Measurements from ENCODE around the gene BBS5. TPM values are rescaled to one million over a fixed set of nuclear protein-coding genes. Genes with fewer than 3 reads are reported as not detected.

BBS5 gene
- total and polyA plus RNA-seq, 8 donors: 2.7 to 9.2 (median 4.3) TPM

- FAIRE-seq (no peak), ATAC-seq (no peak), DNase-seq (no peak)
- no peak overlapping the region for H3K4me3 ChIP-seq
- H3K4me1 ChIP-seq: peaks cover 0 to 3% (median 0%) of the 10 kb centered on the region in 3 donors
- no peaks in the 10 kb centered on the region for H3K9me3 ChIP-seq
- peaks cover 0 to 5% (median 0%) of the 10 kb centered on the region in 3 donors for H3K36me3 ChIP-seq
- no peak overlapping the region for H3K27ac ChIP-seq
- intact Hi-C loops (cut with DNase I): no loop called here
- no peak for TF ChIP-seq CTCF (IDR thresholded peaks at IDR 0.05)
- no peaks in the 10 kb centered on the region for H3K27me3 ChIP-seq
- WGBS, 2 donors: 94 to 99% methylated on average over 5 of the region's 5 CpGs
These were observed 16.1 kb downstream of the BBS5 start for GRCh38 chr2:169495310-169495928.

GRCh38 chr2:169504651-169505050 is 25.4 kb downstream of the BBS5 start:
- TF ChIP-seq CTCF (IDR thresholded peaks at IDR 0.05): no peak
- Histone ChIP-seq H3K9me3 (no peaks in the 10 kb centered on the region), H3K27me3 (no peaks in the 10 kb centered on the region), H3K4me1 (peaks cover 0 to 11% (median 9%) of the 10 kb centered on the region in 3 donors), H3K27ac (no peak overlapping the region), H3K36me3 (no peaks in the 10 kb centered on the region), H3K4me3 (no peak overlapping the region)
- no peak for DNase-seq
- WGBS, 2 donors: 97 to 98% methylated on average over 19 of the region's 19 CpGs
- no peak for ATAC-seq
- intact Hi-C loops (cut with DNase I): no loop called here
- no peak for FAIRE-seq

GRCh38 chr2:169507698-169508097 is 28.4 kb downstream of the BBS5 start:
- intact Hi-C loops (cut with DNase I): no loop called here
- Histone ChIP-seq H3K4me1 (peaks cover 0 to 11% (median 9%) of the 10 kb centered on the region in 3 donors), H3K36me3 (no peaks in the 10 kb centered on the region), H3K9me3 (no peaks in the 10 kb centered on the region), H3K27me3 (no peaks in the 10 kb centered on the region), H3K27ac (peak overlapping the region in 3 of 4 donors; percentile 18 to 60 (median 24)), H3K4me3 (no peak overlapping the region)
- FAIRE-seq (no peak), DNase-seq (no peak), ATAC-seq (peak; percentile 89 to 93 (median 91))
- no peak for TF ChIP-seq CTCF (IDR thresholded peaks at IDR 0.05)

- ATAC-seq (peak in 2 of 4 donors; percentile 14 to 31), DNase-seq (no peak), FAIRE-seq (peak; percentile 26)
- no peaks in the 10 kb centered on the region for H3K36me3 ChIP-seq
- peaks cover 0 to 11% (median 9%) of the 10 kb centered on the region in 3 donors for H3K4me1 ChIP-seq
- H3K4me3 ChIP-seq: no peak within 1 kb of the TSS
- H3K9me3 ChIP-seq: no peaks in the 10 kb centered on the region
- intact Hi-C loops (cut with DNase I): no loop called here
- no peak within 1 kb of the TSS for H3K27ac ChIP-seq
- WGBS, 2 donors: 54 to 58% methylated on average over 4 of the region's 4 CpGs
- no peaks in the 10 kb centered on the region for H3K27me3 ChIP-seq
- TF ChIP-seq CTCF (IDR thresholded peaks at IDR 0.05): no peak
These were observed 30.1 kb downstream of the BBS5 start, which contains the start of gene KLHL41 for GRCh38 chr2:169509298-169509885. TSS of gene KLHL41 (plus strand) at chr2:169509702. CDS start at chr2:169509779, 77 bp downstream.

GRCh38 chr2:169509955-169510354 is 30.7 kb downstream of the BBS5 start:
- no peak for ATAC-seq
- TF ChIP-seq CTCF (IDR thresholded peaks at IDR 0.05): no peak
- H3K4me1 ChIP-seq: peaks cover 0 to 11% (median 9%) of the 10 kb centered on the region in 3 donors
- no peaks in the 10 kb centered on the region for H3K36me3 ChIP-seq
- no peak for FAIRE-seq
- H3K4me3 ChIP-seq: no peak overlapping the region
- 79 to 86% methylated on average over 8 of the region's 8 CpGs for WGBS, 2 donors
- DNase-seq: no peak
- H3K27ac ChIP-seq: no peak overlapping the region
- no peaks in the 10 kb centered on the region for H3K27me3 ChIP-seq
- H3K9me3 ChIP-seq: no peaks in the 10 kb centered on the region
- intact Hi-C loops (cut with DNase I): no loop called here

Data from pancreas (tissue), 10 donors.